ENCODE results near the gene C1QTNF8.
"Not testable (repeated sequence)": the region's sequence is repeated elsewhere in the genome, so short reads cannot be mapped to it uniquely, and the experiment has no call there.

C1QTNF8 gene

GRCh38 chr16:1093284-1094123, 2.5 kb downstream of the C1QTNF8 start:
- no peak for DNase-seq (ENCODE audit: low read depth)

- not testable (repeated sequence) for DNase-seq (ENCODE audit: low read depth)
Observed at GRCh38 chr16:1092685-1093283, 3.3 kb downstream of the C1QTNF8 start.

GRCh38 chr16:1091992-1092552, 4.0 kb downstream of the C1QTNF8 start:
- no peak for DNase-seq (ENCODE audit: low read depth)

GRCh38 chr16:1090620-1091587, 5.1 kb downstream of the C1QTNF8 start:
- no peak for DNase-seq (ENCODE audit: low read depth)

- DNase-seq (ENCODE audit: low read depth), result no peak
Observed at GRCh38 chr16:1089822-1090619, 6.0 kb downstream of the C1QTNF8 start.

- no peak for DNase-seq (ENCODE audit: low read depth)
Observed at GRCh38 chr16:1089439-1089821, 6.6 kb downstream of the C1QTNF8 start.

- DNase-seq (ENCODE audit: low read depth), result no peak
Observed at GRCh38 chr16:1088295-1089170, 7.5 kb downstream of the C1QTNF8 start.

GRCh38 chr16:1086443-1086842, 9.6 kb downstream of the C1QTNF8 start:
- DNase-seq (ENCODE audit: low read depth), result not testable (repeated sequence)

- no peak for DNase-seq (ENCODE audit: low read depth)
Observed at GRCh38 chr16:1084971-1085370, 11.1 kb downstream of the C1QTNF8 start.

GRCh38 chr16:1082952-1083675, 12.9 kb downstream of the C1QTNF8 start:
- no peak for DNase-seq (ENCODE audit: low read depth)

GRCh38 chr16:1082266-1082951, 13.6 kb downstream of the C1QTNF8 start:
- DNase-seq (ENCODE audit: low read depth), result no peak

- DNase-seq (ENCODE audit: low read depth), result no peak
Observed at GRCh38 chr16:1081734-1082265, 14.2 kb downstream of the C1QTNF8 start.

GRCh38 chr16:1080801-1081733, 15.0 kb downstream of the C1QTNF8 start:
- no peak for DNase-seq (ENCODE audit: low read depth)

- no peak for DNase-seq (ENCODE audit: low read depth)
Observed at GRCh38 chr16:1079786-1080525, 16.1 kb downstream of the C1QTNF8 start.

GRCh38 chr16:1079341-1079740, 16.7 kb downstream of the C1QTNF8 start:
- DNase-seq (ENCODE audit: low read depth), result no peak

GRCh38 chr16:1078579-1079021, 17.4 kb downstream of the C1QTNF8 start:
- no peak for DNase-seq (ENCODE audit: low read depth)
